OCI-M2 (cell line): ENCODE results near the gene CAPN2.

ENCODE experiments used
- DNase-seq: peaks from one replicate; lab custom pipeline; 2025; ENCODE audit not compliant: unreplicated experiment; lab: John Stamatoyannopoulos, UW

The CAPN2 gene

GRCh38 chr1:223712194-223712849 is at the start of gene CAPN2:
Gene CAPN2, plus strand, starts transcription at chr1:223712539. Its CDS starts 102 bp downstream, at chr1:223712641.
- no peak for DNase-seq

DNA sequence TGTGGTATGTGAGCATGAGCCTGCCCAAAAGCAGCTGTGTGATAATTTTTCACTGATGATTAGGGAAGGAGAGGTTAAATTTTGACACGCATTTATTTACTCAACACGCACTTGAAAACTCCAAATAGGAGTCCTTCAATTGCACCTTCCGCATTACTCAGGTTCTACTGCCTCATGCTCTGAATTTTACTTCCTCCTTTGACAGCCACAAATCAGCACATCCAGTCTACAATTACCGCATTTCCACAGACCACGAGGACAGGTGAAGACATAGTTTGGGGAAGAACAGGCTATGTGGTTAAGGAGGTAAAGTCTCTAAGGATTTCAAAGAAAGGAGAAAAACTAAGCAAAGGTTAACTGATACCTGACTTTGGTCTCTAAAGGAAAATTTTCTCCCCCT is 49.4 kb upstream of the CAPN2 start:
- no peak for DNase-seq

- no peak for DNase-seq
These were observed 48.2 kb upstream of the CAPN2 start for GRCh38 chr1:223664106-223664505.

GRCh38 chr1:223665592-223666312 is 46.6 kb upstream of the CAPN2 start, which contains the start of gene CAPN8:
Gene CAPN8, minus strand, starts transcription at chr1:223665701. Its CDS starts 55 bp downstream, at chr1:223665646.
- no peak for DNase-seq

DNA sequence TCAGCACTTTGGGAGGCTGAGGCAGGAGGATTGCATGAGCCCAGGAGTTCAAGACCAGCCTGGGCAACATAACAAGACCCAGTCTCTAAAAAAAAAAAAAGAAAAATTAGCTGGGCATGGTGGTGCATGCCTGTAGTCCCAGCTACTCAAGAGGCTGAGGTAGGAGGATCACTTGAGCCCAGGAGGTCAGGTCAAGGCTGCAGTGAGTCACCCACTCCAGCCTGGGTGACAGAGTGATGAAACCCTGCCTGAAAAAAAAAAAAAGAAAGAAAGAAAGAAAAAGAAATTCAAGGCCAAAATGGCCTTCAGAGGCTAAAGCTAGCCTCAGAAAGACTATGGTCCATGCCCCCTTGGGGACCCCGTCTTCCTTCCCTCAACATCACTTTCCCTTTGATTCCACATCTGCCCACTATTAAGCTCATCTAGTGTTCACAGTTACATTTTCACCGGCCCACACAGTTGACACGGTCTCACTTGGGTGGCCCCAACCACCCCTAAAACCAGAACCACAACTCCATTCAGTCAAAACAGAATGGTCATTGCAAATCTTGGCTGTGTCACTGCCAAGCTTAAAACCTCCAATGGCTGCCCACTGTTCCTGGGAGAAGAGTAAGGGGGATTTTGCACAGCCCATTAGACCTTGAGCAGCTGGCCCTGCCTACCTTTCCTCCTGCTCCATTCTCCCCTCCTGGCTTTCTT is 44.7 kb upstream of the CAPN2 start:
- no peak for DNase-seq

DNA sequence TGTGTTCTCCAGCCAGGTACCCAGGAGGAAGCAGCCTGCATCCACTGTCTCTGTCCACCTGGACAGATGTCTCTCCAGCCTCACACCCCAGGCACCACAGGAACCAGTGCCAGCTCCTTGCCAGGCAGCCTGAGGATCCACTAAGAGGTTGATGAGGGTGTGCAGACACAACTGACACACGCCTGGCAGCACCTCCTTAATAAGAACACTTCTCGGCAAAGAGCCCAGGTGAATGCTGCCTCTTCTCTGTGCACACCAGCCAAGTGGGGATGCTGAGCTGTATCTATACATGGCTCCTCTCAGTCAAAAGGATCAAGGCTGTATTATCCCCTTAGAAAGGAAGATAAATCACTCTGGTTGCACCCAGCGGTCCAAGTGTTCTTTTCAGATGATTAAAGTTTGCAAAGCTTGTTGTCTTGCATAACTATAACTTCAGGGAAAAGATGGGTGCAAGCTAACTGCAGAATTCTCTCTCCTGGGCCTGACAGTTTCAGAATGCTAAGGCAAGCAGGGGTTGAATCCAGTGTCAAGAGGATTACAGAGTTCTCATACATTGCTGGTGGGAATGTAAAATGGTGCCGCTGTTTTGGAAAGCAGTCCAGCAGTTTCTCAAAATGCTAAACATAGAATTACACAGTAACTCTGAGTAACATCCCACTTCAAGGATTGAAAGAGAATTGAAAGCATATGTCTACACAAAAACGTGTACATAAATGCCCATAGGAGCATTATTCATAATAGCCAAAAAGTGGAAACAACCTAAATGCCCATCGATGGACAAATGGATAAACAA is 43.1 kb upstream of the CAPN2 start:
- no peak for DNase-seq

GRCh38 chr1:223670458-223671159 is 41.7 kb upstream of the CAPN2 start:
- DNase-seq: no peak

GRCh38 chr1:223674119-223674890 is 38.0 kb upstream of the CAPN2 start:
- DNase-seq: no peak

DNA sequence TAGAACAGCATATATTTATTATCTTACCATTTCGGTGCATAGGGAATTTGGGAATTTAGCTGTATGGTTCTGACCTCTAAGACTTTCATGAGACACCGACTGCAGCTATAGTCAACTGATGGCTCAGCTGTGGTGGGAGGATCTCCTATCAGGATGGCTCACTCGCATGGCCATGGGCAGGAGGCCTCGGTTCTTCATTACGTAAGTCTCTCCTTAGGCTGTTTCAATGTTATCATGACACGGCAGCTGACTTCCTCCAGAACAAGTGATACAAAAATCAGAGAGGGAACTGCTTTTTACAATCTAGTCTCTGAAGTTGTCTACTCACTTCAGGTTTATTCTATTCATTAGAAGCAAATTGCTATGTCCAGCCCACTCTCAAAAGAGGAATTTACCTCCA is 33.5 kb upstream of the CAPN2 start:
- no peak for DNase-seq

- no peak for DNase-seq
These were observed 32.2 kb upstream of the CAPN2 start for GRCh38 chr1:223680188-223680587.

DNA sequence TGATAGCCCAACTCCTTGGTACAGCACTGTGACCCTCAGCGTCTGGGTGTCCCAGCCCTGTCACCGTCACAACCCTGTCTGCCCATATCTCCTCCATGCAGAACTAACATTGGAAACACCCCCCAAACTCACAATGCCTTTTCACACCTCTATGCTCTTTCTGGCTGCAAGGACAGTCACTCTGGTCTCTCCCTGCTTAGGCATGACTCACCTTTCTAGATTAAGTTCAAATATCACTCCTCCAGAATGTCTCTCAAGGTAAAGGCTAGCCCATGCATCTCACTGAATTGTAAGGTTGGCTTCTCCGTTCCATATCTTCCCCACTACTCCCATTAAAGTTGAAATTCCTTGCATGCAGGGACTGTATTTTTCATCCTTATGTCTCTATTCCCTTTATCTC is 29.8 kb upstream of the CAPN2 start:
- no peak for DNase-seq

DNA sequence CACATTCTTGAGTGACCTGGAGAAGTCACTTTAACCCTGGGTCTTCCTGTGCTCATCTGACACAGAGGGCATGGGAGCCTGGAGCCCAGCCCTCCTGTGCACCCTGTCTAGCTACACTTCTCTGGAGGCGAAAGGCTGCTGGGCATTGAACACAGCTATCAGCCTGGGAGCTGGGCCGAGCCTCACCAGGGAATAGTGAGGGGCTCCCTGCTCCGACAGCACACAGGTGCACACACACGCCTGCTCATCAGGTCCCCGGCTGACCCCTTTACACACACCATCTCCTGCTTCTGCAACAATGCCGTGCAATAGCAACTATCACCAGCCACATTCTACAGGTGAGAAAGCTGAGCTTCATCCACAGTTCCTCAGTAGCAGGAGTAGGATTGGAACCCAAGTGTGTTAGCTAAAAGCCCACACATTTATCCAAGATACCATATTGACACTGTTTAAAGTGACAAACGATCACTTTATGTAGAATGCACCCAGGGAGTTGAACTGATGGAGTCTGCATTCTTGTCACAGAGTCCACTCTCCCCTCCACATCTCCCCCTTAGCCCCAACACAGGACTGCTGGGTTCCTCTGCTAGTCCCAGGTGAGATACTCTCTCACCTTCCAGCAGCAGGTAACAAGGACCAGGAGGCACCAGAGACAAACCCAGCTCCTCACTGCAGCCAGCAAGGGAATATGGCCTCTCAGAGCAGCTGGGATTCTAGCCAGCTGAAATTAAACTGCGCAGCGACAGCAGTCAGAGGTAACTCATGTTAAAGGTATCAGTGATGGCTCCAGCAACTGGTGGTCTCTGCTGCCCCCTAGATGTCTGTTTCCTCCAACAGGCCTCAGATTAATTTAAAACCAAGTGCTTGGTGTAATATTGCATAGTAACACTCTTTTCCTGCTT is 28.5 kb upstream of the CAPN2 start:
- no peak for DNase-seq

DNA sequence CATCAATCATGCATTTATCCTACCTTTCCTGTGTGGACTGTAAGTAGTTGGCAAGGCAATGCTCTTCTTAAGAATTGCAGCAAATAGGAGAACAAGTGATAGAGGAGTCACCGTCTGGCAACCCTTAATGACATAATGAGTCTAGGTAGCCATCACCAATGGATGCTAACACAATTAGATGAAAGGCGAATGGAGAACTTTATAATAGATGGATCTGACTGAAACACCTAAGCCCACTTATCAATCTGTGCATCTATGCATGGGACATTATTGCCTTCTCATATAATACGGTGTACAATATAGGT is 27.9 kb upstream of the CAPN2 start:
- DNase-seq: no peak

GRCh38 chr1:223691121-223691520 is 21.2 kb upstream of the CAPN2 start:
- DNase-seq: no peak

GRCh38 chr1:223695014-223695548 is 17.3 kb upstream of the CAPN2 start:
- DNase-seq: no peak

DNA sequence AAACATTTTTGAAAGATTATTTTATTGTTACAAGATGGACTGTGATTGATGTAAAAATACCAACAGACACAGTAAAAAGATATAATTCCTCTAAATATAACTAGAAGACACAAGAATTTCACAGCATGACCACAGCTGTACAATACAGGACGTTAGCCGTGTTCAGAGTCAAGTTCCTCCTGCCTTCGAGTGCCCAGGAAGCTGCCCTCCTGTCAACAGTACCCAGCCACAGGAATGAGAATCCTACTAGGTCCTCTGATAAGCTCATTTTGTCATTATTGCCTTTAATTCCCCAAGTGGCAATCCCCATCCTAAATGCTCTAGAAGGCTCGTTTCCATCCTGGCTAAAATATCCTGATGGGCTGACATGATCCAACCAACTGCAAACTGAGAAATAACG is 16.4 kb upstream of the CAPN2 start:
- DNase-seq: no peak

DNA sequence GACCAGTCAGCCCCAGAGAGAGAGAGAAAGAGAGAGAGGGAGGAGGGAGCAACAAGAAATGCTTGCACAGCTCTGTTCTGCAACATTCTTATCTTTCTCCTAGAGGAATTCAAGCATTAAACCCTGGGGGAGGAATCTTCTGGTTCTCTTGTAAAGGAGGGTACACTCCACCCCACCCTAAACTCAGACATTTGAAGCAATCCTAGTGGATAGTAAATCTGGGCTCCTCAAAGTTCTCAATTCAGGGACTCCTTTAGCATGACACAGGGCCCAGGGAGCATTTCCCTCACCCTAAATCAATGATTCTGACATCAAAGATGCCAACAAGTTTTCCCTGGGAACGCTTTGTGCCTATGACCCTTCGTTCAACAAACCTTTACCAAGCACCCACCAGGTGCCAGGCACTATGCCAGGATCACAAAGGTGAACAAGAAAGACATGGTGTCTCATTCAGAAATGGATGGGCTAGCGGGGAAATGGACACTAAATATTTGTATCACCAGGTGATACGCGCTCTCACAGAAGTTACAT is 11.9 kb upstream of the CAPN2 start:
- no peak for DNase-seq

DNA sequence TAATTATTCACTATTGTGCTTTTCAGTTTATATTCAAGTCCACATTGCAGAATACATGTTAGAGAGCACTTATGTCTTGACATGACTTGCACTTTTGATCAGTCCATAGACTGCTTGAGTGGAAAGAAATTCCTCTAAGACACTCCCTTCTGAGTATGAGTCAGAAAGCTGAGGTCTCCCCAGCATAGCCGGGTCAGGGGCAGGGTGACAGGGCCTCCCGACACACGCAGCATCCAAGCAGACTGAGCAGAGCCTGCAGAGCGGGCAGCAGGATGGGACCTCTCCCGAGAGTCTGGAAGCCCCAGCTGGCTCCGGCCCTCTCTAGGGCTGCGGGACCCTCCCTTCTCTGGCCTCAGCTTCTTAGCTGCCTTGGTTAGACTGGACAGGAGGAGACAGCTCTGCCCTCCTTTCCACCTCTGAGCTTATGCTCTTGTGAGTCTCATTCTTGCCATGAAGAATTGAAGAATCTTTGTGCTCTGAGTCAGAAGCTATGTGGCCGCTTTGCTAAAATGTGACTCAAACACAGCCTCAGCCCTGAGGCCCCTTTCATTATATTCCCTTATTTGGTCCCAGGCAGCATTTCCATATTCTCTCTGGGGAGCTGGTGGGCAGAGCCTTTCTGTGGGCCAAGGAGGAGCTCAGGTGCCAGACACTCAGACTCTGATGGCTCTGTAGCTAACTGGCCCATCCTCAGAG is 11.2 kb upstream of the CAPN2 start:
- DNase-seq: no peak
